Upper lobe of left lung (tissue), 6 donors: ENCODE data around the gene WFDC5. TPM values are rescaled to one million over a fixed set of nuclear protein-coding genes. Genes with fewer than 3 reads are reported as not detected.

Experiments used
- ATAC-seq, 2 donors: fragments of 200-7000 bp; cut with Tn5 transposase; one replicate each; pipeline ENCODE4 v1.9.1; 2022; ENCODE audit warnings: mild to moderate bottlenecking in 2 of 2, moderate library complexity in 2 of 2; ENCODE audit not compliant: low FRiP score in 2 of 2
- DNase-seq, 2 donors: peaks; one replicate each; pipeline ENCODE4 v3.0.0-alpha.2; 2019 to 2020
- H3K27ac ChIP-seq, 4 donors: fragments of 200-600 bp; sonication (generic); one replicate each; pipeline ENCODE4 v1.5.1; 2016 to 2019
- H3K27me3 ChIP-seq, 4 donors: fragments of 200-600 bp; sonication (generic); one replicate each; pipeline ENCODE4 v1.5.1; 2017 to 2019
- H3K36me3 ChIP-seq, 4 donors: fragments of 200-600 bp; sonication (generic); one replicate each; pipeline ENCODE4 v1.5.1; 2016 to 2019
- H3K4me1 ChIP-seq, 4 donors: fragments of 200-600 bp; sonication (generic); one replicate each; pipeline ENCODE4 v1.5.1; 2018 to 2019
- H3K4me3 ChIP-seq, 4 donors: fragments of 200-600 bp; sonication (generic); one replicate each; pipeline ENCODE4 v1.5.1; 2017 to 2019; ENCODE audit warnings: mild to moderate bottlenecking in 2 of 4, moderate library complexity in 1 of 4
- H3K9me3 ChIP-seq, 4 donors: fragments of 200-600 bp; sonication (generic); one replicate each; pipeline ENCODE4 v1.5.1; 2018 to 2019
- EP300 ChIP-seq, 4 donors: sonication (generic); formaldehyde crosslinking; IDR thresholded peaks; one replicate each; pipeline ENCODE4 v1.5.1; 2017; ENCODE audit warnings: antibody characterized with exemption in 4 of 4, control low read depth in 2 of 4
- POLR2A ChIP-seq, 4 donors: fragments of 450-650 bp; IDR thresholded peaks; one replicate each; pipeline ENCODE4 v1.5.1; 2016 to 2017; ENCODE audit warnings: antibody characterized with exemption in 4 of 4, mild to moderate bottlenecking in 2 of 4
- POLR2AphosphoS5 ChIP-seq, 2 donors: sonication (generic); formaldehyde crosslinking; IDR thresholded peaks; one replicate each; pipeline ENCODE4 v1.5.1; 2017; ENCODE audit warnings: antibody characterized with exemption in 2 of 2
- WGBS, 2 donors: methylation state at CpG; one replicate each; pipeline ENCODE4 v1.1.5; 2017 to 2018; 5-methylcytosine and 5-hydroxymethylcytosine counted together
- total RNA-seq, 6 donors: library from RNA; depleted of rRNA in 4 of 6; stranded (reverse); fragments of >200 nt in 4 of 6; gene quantifications; one replicate each; pipeline versions ENCODE4 v1.1.0 to v1.2.1, GENCODE V29; 2016 to 2021
- TF ChIP-seq, protein P1 (sequence below), 6 experiments: fragments of 450-650 bp in 4 of 6; fragments of 200-600 bp in 2 of 6; sonication (generic) in 2 of 6; IDR thresholded peaks; one replicate each; pipeline ENCODE4 v1.5.1; 2016 to 2019; ENCODE audit warnings: antibody characterized with exemption in 6 of 6
- donor health status: DM: no; HTN: no; CAD: no; lungs with moderate emphysema.
- donor health status: DM: no; HTN: yes; CAD: no; lungs with severe emphysema.

The WFDC5 gene
- total RNA-seq, 6 donors from 2014 or later, result 0.57 to 2.0 TPM; not detected in 4

DNA sequence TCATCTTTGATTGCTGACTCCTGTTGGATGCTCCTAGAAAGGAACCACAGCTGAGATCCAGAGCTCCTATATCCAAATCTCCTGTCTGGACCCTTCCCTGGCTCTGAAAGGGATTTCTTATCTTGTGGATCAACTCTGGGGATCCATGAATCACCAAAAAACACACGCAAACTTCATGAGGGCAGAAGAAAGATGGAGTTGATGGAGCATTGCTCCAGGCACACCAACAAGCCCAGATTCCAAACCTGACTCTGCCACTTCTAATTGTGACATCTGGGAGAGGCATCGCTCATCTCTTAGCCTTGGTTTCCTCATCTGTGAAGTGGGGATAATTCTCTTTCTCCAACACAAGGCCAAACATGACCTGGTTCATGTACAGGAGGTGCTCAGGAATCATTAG lies 20.8 kb downstream of the WFDC5 start:
- no peak for DNase-seq
- TF ChIP-seq POLR2AphosphoS5 (IDR thresholded peaks at IDR 0.05) (no peak), EP300 (IDR thresholded peaks at IDR 0.05) (no peak), POLR2A (IDR thresholded peaks at IDR 0.05) (no peak)
- TF ChIP-seq, protein P1, sequence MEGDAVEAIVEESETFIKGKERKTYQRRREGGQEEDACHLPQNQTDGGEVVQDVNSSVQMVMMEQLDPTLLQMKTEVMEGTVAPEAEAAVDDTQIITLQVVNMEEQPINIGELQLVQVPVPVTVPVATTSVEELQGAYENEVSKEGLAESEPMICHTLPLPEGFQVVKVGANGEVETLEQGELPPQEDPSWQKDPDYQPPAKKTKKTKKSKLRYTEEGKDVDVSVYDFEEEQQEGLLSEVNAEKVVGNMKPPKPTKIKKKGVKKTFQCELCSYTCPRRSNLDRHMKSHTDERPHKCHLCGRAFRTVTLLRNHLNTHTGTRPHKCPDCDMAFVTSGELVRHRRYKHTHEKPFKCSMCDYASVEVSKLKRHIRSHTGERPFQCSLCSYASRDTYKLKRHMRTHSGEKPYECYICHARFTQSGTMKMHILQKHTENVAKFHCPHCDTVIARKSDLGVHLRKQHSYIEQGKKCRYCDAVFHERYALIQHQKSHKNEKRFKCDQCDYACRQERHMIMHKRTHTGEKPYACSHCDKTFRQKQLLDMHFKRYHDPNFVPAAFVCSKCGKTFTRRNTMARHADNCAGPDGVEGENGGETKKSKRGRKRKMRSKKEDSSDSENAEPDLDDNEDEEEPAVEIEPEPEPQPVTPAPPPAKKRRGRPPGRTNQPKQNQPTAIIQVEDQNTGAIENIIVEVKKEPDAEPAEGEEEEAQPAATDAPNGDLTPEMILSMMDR (IDR thresholded peaks at IDR 0.05), result no peak
- ATAC-seq, result no peak
- Histone ChIP-seq H3K27ac (no peak overlapping the region), H3K4me3 (no peak overlapping the region), H3K9me3 (no peaks in the 10 kb centered on the region), H3K4me1 (peaks cover 7 to 22% (median 10%) of the 10 kb centered on the region in 4 donors), H3K36me3 (peaks cover 0 to 3% (median 0%) of the 10 kb centered on the region in 4 donors), H3K27me3 (peaks cover 0 to 12% (median 8%) of the 10 kb centered on the region in 4 donors)
- 100% methylated on average over 2 of the region's 2 CpGs for WGBS, 2 donors

DNA sequence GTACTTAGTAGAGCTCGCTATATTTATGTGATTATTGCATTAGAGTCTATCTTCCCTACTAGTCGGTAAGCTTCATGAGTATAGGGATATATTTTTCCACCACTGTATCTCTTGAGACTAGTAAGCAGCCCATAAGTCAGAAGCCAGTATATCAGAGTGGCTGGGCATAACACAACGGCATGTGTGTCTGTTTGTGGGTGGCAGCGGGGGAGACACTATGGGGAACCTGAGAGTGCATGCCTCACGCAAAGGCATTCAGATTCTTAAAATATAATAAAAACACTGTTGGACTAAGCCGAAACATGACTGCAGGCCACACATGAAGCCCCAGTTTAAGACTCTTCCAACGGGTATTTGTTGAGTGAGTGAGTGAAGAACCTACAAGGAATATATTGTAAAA lies 22.1 kb downstream of the WFDC5 start:
- Histone ChIP-seq H3K4me3 (no peak overlapping the region), H3K4me1 (peaks cover 1 to 13% (median 6%) of the 10 kb centered on the region in 4 donors), H3K27me3 (peaks cover 0 to 6% (median 1%) of the 10 kb centered on the region in 4 donors), H3K36me3 (peaks cover 0 to 3% (median 0%) of the 10 kb centered on the region in 4 donors), H3K9me3 (no peaks in the 10 kb centered on the region), H3K27ac (no peak overlapping the region)
- no peak for TF ChIP-seq EP300 (IDR thresholded peaks at IDR 0.05)
- no peak for TF ChIP-seq POLR2AphosphoS5 (IDR thresholded peaks at IDR 0.05)
- TF ChIP-seq, protein P1 (IDR thresholded peaks at IDR 0.05), result no peak
- no peak for TF ChIP-seq POLR2A (IDR thresholded peaks at IDR 0.05)
- ATAC-seq, result no peak
- no peak for DNase-seq
- WGBS, 2 donors, result 90 to 91% methylated on average over 7 of the region's 7 CpGs

DNA sequence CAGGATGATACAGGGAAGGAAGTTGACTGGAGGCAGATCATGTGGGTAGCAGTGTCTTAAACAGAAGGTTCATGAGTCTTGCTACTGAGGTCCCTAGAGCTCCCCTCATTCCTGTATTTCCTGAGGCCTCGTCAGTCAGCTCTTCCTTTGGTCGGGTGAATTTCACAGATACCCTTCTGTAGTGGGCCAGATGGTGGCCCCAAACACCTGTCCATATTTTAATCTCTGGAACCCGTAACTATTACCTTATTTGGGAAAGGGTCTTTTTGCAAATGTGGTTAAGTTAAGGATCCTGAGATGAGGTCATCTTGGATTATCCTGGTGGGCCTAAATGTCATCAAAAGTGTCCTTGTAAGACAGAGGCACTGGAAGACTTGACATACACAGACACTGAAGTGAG lies 23.6 kb downstream of the WFDC5 start:
- H3K4me3 ChIP-seq, result no peak overlapping the region
- H3K27me3 ChIP-seq, result no peaks in the 10 kb centered on the region
- H3K36me3 ChIP-seq, result peaks cover 0 to 3% (median 0%) of the 10 kb centered on the region in 4 donors
- no peak for TF ChIP-seq POLR2AphosphoS5 (IDR thresholded peaks at IDR 0.05)
- no peak for TF ChIP-seq POLR2A (IDR thresholded peaks at IDR 0.05)
- DNase-seq (no peak), ATAC-seq (no peak)
- no peak overlapping the region for H3K27ac ChIP-seq
- no peaks in the 10 kb centered on the region for H3K9me3 ChIP-seq
- 81 to 93% methylated on average over 3 of the region's 3 CpGs for WGBS, 2 donors
- H3K4me1 ChIP-seq, result peaks cover 0 to 7% (median 2%) of the 10 kb centered on the region in 4 donors

DNA sequence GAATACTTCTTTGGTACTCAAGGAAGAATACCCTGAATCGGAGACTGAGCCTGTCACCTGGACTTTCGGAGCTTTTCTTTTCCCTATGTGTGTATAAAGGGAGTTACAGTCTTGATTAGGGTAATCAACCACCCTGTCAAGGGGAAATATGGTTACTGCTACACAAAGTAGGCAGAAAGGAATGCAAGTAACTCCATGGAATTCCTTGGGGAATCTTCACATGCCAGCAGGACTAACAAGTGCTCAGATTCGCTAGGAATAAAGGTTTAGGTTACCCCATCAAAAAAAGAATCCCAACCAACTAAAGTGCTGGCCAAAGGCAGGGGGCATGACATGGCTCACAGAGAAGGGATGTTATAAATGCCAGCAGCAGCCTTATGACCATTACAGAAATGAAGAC lies 24.5 kb downstream of the WFDC5 start:
- Histone ChIP-seq H3K4me1 (peaks cover 0 to under 1% (median under 1%) of the 10 kb centered on the region in 4 donors), H3K9me3 (no peaks in the 10 kb centered on the region), H3K27me3 (no peaks in the 10 kb centered on the region), H3K36me3 (peaks cover 0 to 3% (median 0%) of the 10 kb centered on the region in 4 donors), H3K27ac (no peak overlapping the region), H3K4me3 (no peak overlapping the region)
- WGBS, 2 donors, result 91 to 97% methylated on average over 3 of the region's 3 CpGs
- ATAC-seq, result no peak
- no peak for DNase-seq
- TF ChIP-seq, protein P1 (IDR thresholded peaks at IDR 0.05), result no peak
- TF ChIP-seq POLR2A (IDR thresholded peaks at IDR 0.05) (no peak), EP300 (IDR thresholded peaks at IDR 0.05) (no peak), POLR2AphosphoS5 (IDR thresholded peaks at IDR 0.05) (no peak)

DNA sequence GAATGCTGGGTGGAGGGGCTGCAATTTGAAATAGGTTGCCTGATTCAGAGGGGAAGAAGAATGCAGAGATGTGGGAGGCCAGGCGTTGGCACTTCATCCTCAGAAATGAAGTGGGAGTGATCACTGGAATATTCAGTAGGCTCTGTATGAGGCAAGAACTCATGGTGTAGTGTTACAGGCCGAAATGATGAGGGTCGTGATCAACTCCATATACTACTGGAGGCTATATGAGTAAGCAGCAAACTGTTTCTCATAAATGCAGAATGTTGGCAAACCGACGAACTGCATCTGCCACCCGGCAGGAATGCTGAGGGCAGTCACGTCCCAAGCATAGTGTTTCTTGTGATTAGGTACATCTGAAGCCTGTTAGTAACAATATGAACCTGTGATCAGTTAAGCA lies 26.7 kb downstream of the WFDC5 start:
- no peak for ATAC-seq
- peaks cover 0 to 4% (median 2%) of the 10 kb centered on the region in 4 donors for H3K36me3 ChIP-seq
- WGBS, 2 donors, result 87 to 94% methylated on average over 7 of the region's 7 CpGs
- H3K4me3 ChIP-seq, result no peak overlapping the region
- no peaks in the 10 kb centered on the region for H3K4me1 ChIP-seq
- no peak overlapping the region for H3K27ac ChIP-seq
- no peaks in the 10 kb centered on the region for H3K9me3 ChIP-seq
- no peaks in the 10 kb centered on the region for H3K27me3 ChIP-seq
- TF ChIP-seq POLR2A (IDR thresholded peaks at IDR 0.05) (no peak), EP300 (IDR thresholded peaks at IDR 0.05) (no peak), POLR2AphosphoS5 (IDR thresholded peaks at IDR 0.05) (no peak)
- TF ChIP-seq, protein P1 (IDR thresholded peaks at IDR 0.05), result no peak
- no peak for DNase-seq
